SK-MEL-5 (cell line): ENCODE measurements around the gene APOL5. TPM values are rescaled to one million over a fixed set of nuclear protein-coding genes. Genes with fewer than 3 reads are reported as not detected.
A peak's percentile ranks its signal among the peaks of the same experiment; 100 is the strongest.

Experiments used
- DNase-seq: peaks from one replicate; pipeline ENCODE4 v3.0.0-alpha.2; 2016; ENCODE audit warnings: low read depth, low spot score
- in situ Hi-C: cut with HindIII; loops from 2 replicates; pipeline ENCODE4 v1.10.0; 2016; ENCODE audit warnings: low sequenced_read_pairs, high pct_unique_total_duplicates, low pct_unique_long_range_greater_than_20kb
- total RNA-seq: library from RNA; depleted of rRNA; stranded (reverse); fragments of >200 nt; shearing (Covaris generic); gene quantifications from 2 replicates; pipeline ENCODE4 v1.2.3, GENCODE V29; 2014

APOL5 gene
- total RNA-seq, 1 experiment from 2014 or later: not detected

DNA sequence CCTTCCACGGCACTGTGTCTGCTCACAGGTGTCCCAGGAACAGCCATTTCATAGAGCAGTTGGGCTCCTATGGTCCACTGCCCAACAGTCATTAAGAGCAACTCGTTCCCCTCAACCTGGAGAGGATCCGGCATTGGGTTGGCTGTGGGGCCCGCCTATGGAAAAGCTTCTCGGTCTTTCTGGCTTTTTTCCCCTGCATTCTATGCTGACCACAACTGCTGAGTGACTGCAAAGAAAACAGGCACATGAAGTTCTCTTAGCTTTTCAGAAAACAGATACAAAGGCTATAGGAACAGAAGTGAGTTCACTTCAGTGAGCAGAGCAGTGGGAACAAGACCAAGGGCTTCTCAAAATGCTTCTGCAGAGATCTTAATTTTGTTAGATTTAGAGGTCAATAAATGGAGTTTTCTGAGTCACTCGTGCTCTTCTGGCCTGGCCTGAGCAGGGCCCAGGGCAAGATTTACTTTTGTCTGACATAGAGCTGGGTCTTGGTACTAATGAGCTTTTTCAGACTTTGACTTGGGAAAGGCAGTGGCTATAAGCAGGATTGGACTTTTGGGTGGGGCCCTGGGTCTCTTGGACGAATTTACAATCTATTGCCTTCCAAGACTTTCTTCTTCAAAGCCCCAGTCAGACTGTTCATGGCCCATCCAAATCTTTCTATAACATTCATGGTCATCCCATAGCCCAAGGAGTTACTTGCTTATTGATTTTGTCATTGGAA, 13.6 kb upstream of the APOL5 start:
- in situ Hi-C loops: no loop called here
- no peak for DNase-seq

DNA sequence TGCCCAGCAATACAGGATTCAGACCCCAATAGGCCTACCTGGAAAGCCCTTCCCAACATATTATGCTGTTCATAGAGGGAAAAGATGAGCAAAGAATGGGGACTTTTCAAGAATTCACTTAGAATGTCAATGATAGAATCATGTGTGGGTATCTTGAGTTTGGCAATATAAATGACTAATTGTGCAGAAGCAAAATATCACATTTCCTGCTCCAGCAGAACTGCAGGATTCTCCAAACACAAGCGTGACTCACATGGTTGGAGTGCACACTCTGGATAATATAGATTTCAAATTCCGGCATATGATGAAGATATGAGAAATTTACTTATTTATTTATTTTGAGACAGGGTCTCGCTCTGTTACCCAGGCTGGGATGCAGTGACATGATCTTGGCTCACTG, 12.5 kb upstream of the APOL5 start:
- DNase-seq: peak; percentile 26
- in situ Hi-C loops: no loop called here

DNA sequence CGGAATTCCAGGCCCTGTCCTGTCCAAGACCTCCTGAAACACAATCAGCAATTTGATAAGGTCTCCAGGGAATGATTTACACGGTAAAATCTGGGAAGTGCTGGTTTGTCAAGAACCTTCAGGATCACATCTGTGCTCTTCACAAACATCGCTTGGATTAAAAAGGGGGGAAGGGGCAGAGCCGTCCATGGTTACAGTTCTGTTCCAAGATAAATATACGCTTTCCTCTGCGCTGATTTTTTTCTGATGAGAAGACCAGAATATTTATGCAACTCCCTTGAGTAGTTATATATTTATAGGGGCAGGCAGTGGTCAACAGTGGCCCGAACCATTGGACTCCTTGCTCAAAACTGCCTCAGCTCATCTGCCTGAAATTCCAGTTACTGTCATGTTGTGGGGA, 9.2 kb upstream of the APOL5 start:
- in situ Hi-C loops: no loop called here
- DNase-seq: no peak

DNA sequence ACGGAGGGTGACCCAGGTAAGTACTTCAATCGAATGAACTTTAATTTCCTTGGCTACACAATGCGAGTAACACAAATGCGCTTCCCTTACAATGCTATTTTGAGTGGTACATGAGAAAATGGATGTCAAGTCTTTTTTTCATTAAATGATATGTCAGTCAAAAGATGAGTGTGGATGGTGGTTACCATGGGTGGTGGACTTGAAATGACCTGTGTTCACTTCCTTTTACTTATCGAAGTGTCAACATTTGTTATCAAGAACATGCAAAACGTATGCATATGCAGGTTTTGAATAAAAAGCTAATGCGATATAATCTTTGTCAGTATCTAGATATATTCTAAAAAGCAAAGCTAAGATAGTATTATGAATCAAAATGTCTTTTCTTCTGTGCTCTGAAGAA, 8.8 kb upstream of the APOL5 start:
- in situ Hi-C loops: no loop called here

DNA sequence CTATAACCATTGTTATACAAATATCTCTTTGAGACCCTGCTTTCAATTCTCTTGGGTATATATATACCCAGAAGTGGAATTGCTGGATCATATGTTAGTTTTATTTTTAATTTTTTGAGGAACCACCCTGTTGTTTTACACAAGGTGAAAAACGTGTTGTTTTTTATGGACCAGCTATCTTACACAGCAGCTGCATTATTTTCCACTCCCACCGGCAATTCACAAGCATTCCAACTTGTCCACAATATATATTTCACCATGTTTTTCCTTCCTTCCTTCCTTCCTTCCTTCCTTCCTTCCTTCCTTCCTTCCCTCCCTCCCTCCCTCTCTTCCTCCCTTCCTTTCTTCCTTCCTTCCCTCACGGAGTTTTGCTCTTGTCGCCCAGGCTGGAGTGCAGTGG, 6.3 kb upstream of the APOL5 start:
- in situ Hi-C loops: no loop called here
- no peak for DNase-seq

More for the DNA sequence above, 8.8 kb upstream of the APOL5 start:
- DNase-seq: no peak

DNA sequence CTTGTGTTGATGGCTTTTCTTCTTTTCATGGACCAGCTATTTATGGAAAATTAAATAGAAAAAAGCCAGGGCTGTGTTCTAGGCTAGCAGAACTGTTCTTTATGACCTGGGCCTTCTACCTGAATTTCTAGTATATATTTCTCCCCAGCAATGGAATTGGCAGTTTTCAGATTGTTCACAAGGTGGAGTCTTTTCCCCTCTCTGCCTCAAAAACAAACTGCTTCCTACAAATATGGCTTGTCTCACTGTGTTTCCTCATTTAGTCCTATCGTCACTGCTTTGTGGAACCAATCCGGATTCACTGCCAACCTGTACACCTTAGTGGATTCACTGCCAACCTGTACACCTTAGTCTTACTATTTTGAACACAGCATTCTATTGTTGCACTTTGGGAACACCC, 5.0 kb upstream of the APOL5 start:
- in situ Hi-C loops: no loop called here
- no peak for DNase-seq

DNA sequence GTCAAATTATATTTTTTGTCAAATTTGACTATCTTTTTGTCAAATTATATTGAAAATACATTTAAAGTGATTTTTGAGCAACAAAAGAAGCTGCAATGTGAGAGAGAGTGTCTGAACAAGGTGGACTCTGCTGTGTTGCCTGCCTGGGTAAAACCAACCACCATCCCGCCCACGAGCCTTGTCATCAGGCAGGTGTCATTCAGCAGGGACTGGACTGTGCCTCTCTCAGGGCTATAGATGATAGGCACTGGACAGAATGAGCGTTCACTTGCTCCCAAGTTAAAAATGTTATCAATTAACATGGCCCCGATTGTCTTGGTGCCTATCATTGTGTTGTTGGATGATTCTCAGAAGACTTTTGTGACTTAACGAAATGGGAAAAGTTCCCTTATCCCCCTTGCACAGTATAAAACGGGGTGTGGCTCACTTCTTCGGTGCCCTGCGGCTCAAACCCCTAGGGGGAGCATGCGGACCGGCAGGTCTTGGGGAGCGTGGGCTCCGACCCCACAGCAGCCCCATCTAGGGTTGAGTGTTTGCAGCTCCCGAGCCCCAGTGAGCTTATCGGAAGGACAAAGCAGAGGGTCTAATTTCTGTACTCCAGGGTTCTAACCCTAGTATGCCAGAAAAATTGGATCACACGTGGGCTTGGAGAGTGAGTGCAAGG, 1.7 kb downstream of the APOL5 start:
- in situ Hi-C loops: no loop called here
- DNase-seq: no peak

DNA sequence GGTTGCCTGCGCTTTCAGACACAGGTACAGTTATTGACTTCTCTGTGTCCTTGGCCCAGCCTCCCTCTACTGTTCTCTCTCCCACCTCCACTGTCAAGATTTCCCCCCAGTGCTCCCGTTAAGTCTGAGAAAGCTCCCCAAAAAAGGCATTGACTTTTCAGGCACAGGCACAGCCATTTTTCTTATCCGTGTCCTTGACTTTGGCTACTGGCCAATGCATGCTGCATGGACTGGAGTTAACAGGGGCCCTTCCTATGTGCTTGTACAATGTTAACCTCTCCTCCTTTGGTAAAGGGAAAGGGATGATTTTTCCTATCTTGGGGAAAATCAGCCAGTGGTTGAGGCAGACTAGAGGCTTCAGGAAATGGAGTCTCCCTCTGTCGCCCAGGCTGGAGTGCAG, 4.3 kb downstream of the APOL5 start:
- in situ Hi-C loops: no loop called here
- DNase-seq: no peak

DNA sequence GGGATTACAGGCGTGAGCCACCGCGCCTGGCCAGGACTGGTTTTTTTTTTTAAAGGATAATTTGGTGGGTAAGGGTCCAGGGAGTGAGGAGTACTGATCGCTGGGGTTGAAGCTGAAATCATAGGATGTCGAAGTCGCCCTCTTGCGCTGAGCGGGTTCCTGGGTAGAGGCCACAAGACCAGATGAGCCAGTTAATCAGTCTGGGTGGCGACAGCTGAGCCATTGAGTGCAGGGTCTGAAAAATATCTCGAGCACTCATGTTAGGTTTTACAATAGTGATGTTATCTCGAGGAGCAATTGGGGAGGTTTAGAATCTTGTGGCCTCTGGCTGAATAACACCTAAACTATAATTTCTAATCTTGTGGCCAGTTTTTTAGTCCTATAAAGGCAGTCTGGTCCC, 7.8 kb downstream of the APOL5 start:
- in situ Hi-C loops: no loop called here
- no peak for DNase-seq

DNA sequence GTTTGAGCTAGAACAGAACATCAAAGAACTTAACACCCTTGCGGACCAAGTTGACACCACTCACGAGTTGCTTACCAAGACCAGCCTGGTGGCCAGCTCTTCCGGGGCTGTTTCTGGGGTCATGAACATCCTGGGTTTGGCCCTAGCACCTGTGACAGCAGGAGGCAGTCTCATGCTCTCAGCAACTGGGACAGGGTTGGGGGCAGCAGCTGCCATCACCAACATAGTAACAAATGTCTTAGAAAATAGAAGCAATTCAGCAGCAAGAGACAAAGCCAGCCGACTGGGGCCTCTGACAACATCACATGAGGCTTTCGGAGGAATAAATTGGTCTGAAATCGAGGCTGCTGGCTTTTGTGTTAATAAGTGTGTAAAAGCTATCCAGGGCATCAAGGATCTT, 8.7 kb downstream of the APOL5 start:
- in situ Hi-C loops: no loop called here
- DNase-seq: no peak

DNA sequence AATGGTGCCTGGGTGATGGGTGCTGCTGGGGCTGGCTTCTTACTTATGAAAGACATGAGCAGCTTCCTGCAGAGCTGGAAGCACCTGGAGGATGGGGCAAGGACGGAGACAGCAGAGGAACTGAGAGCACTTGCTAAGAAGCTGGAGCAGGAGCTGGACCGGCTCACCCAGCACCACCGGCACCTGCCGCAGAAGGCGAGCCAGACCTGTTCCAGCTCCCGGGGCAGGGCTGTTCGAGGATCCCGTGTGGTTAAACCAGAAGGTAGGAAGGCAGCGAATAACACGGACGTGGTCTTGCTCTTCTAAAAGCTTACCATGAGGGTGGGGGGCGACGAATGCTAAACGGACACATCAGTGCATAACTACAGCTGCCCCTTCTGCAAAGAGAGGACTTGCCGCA, 9.3 kb downstream of the APOL5 start:
- in situ Hi-C loops: no loop called here

DNA sequence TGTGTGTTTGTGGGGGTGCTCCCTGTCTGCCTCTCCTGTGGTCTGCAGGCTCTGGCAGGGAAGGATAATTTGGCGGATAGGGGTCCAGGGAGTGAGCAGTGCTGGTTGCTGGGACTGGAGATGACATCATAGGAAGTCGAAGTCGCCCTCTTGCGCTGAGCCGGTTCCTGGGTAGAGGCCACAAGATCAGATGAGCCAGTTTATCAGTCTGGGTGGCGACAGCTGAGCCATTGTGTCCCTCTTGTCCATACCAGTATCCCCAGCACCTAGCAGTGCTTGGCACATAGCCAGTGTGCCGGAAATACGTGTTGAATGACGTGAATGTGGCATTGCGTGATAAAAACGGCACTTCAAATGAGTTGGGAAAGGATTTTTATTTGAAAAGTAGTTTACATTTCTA, 9.8 kb downstream of the APOL5 start:
- no peak for DNase-seq

More for the DNA sequence above, 9.3 kb downstream of the APOL5 start:
- no peak for DNase-seq

DNA sequence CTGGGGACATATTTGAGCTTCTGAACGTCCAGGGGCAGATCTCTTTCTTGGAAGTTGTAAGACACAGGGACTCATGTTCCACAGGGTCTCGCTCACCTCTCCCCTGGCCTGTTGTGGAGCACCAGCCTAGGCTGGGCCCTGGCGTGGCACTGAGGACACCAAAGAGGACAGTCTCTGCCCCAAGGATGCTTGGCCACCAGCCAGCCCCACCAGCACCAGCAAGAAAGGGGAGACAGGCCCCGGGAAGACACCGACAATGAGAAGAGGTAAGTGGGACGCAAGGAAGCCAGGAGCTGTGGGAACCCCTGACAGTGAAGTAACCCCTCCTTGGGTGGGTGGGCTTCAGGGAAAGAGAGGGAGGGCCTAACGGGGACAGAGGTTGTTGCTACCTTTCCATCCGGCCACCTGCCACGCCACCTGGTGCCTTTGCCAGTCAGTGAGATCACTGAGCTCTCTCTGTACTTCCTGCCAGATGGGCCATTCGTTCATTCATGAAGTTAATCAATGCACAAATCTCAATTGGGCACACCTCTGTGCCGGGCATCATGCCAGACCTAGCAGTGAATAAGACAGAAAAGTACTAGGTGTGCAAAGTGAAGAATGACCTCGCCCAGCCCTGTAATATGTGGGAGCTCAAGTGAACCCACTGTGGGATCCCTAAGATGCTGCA, 11.1 kb downstream of the APOL5 start:
- no peak for DNase-seq
- in situ Hi-C loops: no loop called here

More for the DNA sequence above, 9.8 kb downstream of the APOL5 start:
- in situ Hi-C loops: no loop called here

DNA sequence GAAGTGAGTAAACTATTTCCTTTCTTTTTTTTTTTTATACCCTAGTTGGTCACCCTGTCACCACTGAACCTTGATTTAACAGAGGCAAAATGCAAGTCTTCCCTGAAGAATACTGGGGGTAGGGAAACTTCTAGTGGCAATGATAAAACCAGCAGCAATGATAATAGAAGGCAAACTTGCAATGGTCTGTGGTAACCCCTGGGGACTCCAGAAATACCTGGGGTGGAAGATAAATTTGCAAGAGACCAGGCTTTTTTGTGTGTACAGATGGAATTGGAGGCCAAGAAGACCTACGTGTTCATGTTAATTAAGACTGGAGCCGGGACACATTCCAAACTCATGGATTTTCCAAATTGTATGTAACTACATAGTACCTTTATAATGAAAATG, 11.6 kb downstream of the APOL5 start:
- DNase-seq: no peak
- in situ Hi-C loops: no loop called here

DNA sequence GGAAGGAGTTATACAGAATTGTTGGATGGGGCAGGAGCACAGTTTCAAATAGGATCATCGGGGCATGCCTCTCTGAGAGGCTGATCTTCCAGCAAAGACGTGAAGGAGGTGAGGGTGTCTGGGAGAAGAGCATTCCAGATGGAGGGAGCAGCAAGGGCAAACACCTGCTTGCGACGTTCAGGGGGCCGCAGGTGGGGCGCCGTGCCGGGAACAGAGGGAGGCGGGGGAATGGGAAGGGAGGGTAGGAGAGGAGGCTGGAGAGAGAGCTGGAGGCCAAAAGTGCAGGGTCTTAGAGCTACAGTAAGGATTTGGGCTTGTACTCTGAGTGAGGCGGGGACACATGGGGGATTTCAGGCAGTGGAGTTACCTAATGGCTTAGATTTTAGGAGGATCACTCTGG, 13.6 kb downstream of the APOL5 start:
- in situ Hi-C loops: no loop called here
- DNase-seq: no peak

DNA sequence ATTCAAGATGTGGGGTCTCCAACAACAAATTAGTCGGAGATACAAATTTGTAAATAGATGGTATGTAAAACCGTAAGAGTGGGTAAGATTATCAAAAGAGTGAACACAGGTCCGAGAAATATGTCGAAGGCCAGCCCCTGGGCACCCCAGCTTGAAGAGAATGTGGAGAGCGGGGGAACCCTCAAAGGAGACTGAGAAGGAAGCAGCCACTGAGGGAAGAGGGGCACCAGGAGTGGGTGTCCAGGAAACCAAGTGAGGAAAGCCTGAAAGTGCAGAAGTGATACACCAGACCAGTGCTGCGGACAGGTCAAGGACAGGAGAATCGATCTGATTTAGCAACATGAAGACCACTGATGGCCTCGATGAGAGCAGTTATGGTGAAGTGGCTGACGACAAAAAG, 14.4 kb downstream of the APOL5 start:
- in situ Hi-C loops: no loop called here

DNA sequence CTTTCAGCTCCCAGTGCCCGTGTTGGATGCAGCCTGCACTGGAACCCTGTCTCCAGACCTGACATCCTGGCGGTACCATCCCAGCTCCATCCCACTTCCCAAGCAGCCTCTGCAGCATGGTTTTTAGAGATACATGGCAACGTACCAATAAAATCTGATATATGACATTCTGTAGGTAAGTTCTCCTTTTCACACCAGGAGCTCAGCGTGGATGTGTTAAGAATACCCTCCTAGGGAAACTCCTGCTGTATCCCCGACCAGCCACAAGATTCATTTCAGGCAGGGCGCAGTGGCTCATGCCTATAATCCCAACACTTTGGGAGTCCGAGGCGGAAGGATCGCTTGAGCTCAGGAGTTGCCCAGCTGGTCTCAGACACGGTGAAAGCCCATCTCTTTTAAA, 15.4 kb downstream of the APOL5 start:
- no peak for DNase-seq
- in situ Hi-C loops: no loop called here

More for the DNA sequence above, 14.4 kb downstream of the APOL5 start:
- DNase-seq: no peak

DNA sequence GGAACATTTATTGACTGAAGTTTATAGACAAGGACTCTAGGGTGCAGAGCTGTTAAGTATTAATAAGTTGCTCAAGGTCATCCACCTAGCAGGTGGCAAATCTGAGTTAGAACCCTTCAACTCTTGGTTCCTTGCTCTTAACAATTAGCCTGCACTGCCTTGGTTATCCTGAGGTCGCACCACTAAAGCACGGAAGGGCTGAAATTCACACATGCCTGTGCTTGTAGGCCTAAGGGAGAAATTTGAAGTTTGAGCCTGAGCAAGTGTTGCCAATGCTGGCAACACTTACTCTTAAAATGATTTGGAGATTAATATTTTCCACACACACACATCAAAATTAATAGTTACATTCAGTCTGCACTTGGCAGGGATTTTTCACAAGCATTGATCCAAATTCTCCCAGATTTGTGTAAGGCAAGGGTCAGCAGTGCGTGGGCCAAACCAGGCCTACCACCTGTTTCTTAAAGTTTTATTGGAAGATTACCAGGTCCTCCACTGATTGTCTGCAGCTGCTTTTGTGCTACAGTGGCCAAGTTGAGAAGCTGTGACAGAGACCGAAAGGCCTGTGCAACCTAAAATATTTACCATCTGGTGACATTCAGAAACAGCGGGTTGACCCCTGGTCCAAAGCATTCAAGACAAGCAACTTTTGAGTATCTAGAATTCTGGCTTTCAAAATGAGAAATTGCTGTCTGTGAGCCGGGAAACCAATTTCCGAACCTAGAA, 16.3 kb downstream of the APOL5 start:
- in situ Hi-C loops: no loop called here
- no peak for DNase-seq
